Hepatocyte (in vitro differentiated cells): ENCODE results near the gene ADGB. TPM values are rescaled to one million over a fixed set of nuclear protein-coding genes. Genes with fewer than 3 reads are reported as not detected.
A peak's percentile ranks its signal among the peaks of the same experiment; 100 is the strongest.
"Not testable (repeated sequence)": the region's sequence is repeated elsewhere in the genome, so short reads cannot be mapped to it uniquely, and the experiment has no call there.

ENCODE experiments used
- DNase-seq: peaks from one replicate; pipeline ENCODE4 v3.0.0-alpha.2; 2016; ENCODE audit warnings: low spot score
- H2AFZ ChIP-seq: fragments of 200-600 bp; sonication (generic); 2 replicates; pipeline ENCODE4 v1.6.0; 2016; ENCODE audit warnings: antibody characterized with exemption, mild to moderate bottlenecking
- H3K27ac ChIP-seq: fragments of 200-600 bp; sonication (generic); 2 replicates; pipeline ENCODE4 v1.5.1; 2016; ENCODE audit warnings: mild to moderate bottlenecking
- H3K27me3 ChIP-seq: fragments of 200-600 bp; sonication (generic); 2 replicates; pipeline ENCODE4 v1.6.1; 2016
- H3K36me3 ChIP-seq: fragments of 200-600 bp; sonication (generic); replicated peaks from 2 replicates; pipeline ENCODE4 v1.5.1; 2016; ENCODE audit warnings: low read depth; ENCODE audit not compliant: insufficient read depth
- H3K4me1 ChIP-seq: fragments of 200-600 bp; sonication (generic); 2 replicates; pipeline ENCODE4 v1.5.1; 2016; ENCODE audit warnings: mild to moderate bottlenecking, moderate library complexity; ENCODE audit not compliant: insufficient read depth
- H3K4me2 ChIP-seq: fragments of 200-600 bp; sonication (generic); 2 replicates; pipeline ENCODE4 v1.6.0; 2016
- H3K4me3 ChIP-seq: fragments of 200-600 bp; sonication (generic); 2 replicates; pipeline ENCODE4 v1.5.1; 2016; ENCODE audit warnings: mild to moderate bottlenecking
- H3K79me2 ChIP-seq: fragments of 200-600 bp; sonication (generic); 2 replicates; pipeline ENCODE4 v1.6.0; 2017; ENCODE audit warnings: mild to moderate bottlenecking
- H3K9me2 ChIP-seq: fragments of 200-600 bp; sonication (generic); replicated peaks from 2 replicates; pipeline ENCODE4 v1.6.0; 2017; ENCODE audit warnings: mild to moderate bottlenecking; ENCODE audit not compliant: insufficient read depth
- H3K9me3 ChIP-seq: fragments of 200-600 bp; sonication (generic); 2 replicates; pipeline ENCODE4 v1.5.1; 2016; ENCODE audit warnings: low read depth, mild to moderate bottlenecking
- H4K20me1 ChIP-seq: fragments of 200-600 bp; sonication (generic); 2 replicates; pipeline ENCODE4 v1.6.0; 2016; ENCODE audit warnings: mild to moderate bottlenecking; ENCODE audit not compliant: insufficient read depth, poor library complexity, severe bottlenecking
- CTCF ChIP-seq: fragments of 200-600 bp; sonication (generic); IDR thresholded peaks from 2 replicates; pipeline ENCODE4 v1.5.1; 2016; ENCODE audit warnings: antibody characterized with exemption, mild to moderate bottlenecking; ENCODE audit not compliant: poor library complexity
- EZH2 ChIP-seq: fragments of 200-600 bp; sonication (generic); IDR thresholded peaks from 2 replicates; pipeline ENCODE4 v1.6.1; 2016; ENCODE audit warnings: antibody characterized with exemption, mild to moderate bottlenecking, borderline replicate concordance
- EZH2phosphoT487 ChIP-seq: fragments of 200-600 bp; sonication (generic); IDR thresholded peaks from one replicate; pipeline ENCODE4 v1.6.1; 2018; ENCODE audit warnings: antibody characterized with exemption, mild to moderate bottlenecking, low read depth, moderate library complexity; ENCODE audit not compliant: unreplicated experiment, severe bottlenecking
- WGBS: methylation state at CpG from one replicate; pipeline ENCODE4 v1.1.6; 2016; ENCODE audit warnings: low lambda C conversion rate; ENCODE audit errors: missing lambda C conversion rate; 5-methylcytosine and 5-hydroxymethylcytosine counted together
- polyA plus RNA-seq: library from polyadenylated mRNA; unstranded; fragments of >200 nt; fragmentation: Nextera tagmentation; extraction: Ambion mirVana; gene quantifications from 2 replicates; pipeline ENCODE4 v1.2.1, GENCODE V29; 2016
- total RNA-seq: library from RNA; depleted of rRNA; stranded (reverse); fragments of >200 nt; gene quantifications from 2 replicates; pipeline ENCODE4 v1.2.3, GENCODE V29; 2014

Gene ADGB
- total and polyA plus RNA-seq, 2 experiments from 2014 or later: 0.33 TPM; not detected in 1

GRCh38 chr6:146813554-146813953 lies 214.8 kb downstream of the ADGB start:
- TF ChIP-seq EZH2phosphoT487 (no peak), CTCF (no peak), EZH2 (no peak)
- 63% methylated on average over 3 of the region's 3 CpGs for WGBS
- Histone ChIP-seq H2AFZ (no peak overlapping the region), H3K4me2 (peak overlapping the region; percentile 39), H3K36me3 (no peaks in the 10 kb centered on the region), H3K79me2 (no peaks in the 10 kb centered on the region), H3K4me1 (no peaks in the 10 kb centered on the region), H3K9me2 (no peaks in the 10 kb centered on the region), H3K27ac (no peak overlapping the region), H3K27me3 (no peaks in the 10 kb centered on the region), H3K4me3 (no peak overlapping the region), H4K20me1 (no peaks in the 10 kb centered on the region), H3K9me3 (no peaks in the 10 kb centered on the region)
- no peak for DNase-seq

GRCh38 chr6:146814148-146814750 lies 215.5 kb downstream of the ADGB start:
- Histone ChIP-seq H3K9me2 (no peaks in the 10 kb centered on the region), H3K27ac (no peak overlapping the region), H3K9me3 (no peaks in the 10 kb centered on the region), H3K4me3 (no peak overlapping the region), H2AFZ (no peak overlapping the region), H3K4me2 (no peak overlapping the region), H4K20me1 (no peaks in the 10 kb centered on the region), H3K79me2 (no peaks in the 10 kb centered on the region), H3K4me1 (no peaks in the 10 kb centered on the region), H3K27me3 (no peaks in the 10 kb centered on the region), H3K36me3 (no peaks in the 10 kb centered on the region)
- DNase-seq: no peak
- 75% methylated on average over 1 of the region's 1 CpG for WGBS
- no peak for TF ChIP-seq CTCF
- TF ChIP-seq EZH2phosphoT487: no peak
- no peak for TF ChIP-seq EZH2

GRCh38 chr6:146815511-146816462 lies 217.0 kb downstream of the ADGB start:
- H3K79me2 ChIP-seq, H3K4me2 ChIP-seq, DNase-seq, H2AFZ ChIP-seq, H3K4me1 ChIP-seq, H3K4me3 ChIP-seq, H3K9me2 ChIP-seq, H4K20me1 ChIP-seq, H3K36me3 ChIP-seq, H3K27me3 ChIP-seq, H3K9me3 ChIP-seq, H3K27ac ChIP-seq: not testable (repeated sequence)
- 93% methylated on average over 18 of the region's 18 CpGs for WGBS

GRCh38 chr6:146819596-146820320 lies 221.0 kb downstream of the ADGB start:
- no peaks in the 10 kb centered on the region for H3K9me3 ChIP-seq
- TF ChIP-seq EZH2: no peak
- no peak for TF ChIP-seq CTCF
- no peak for TF ChIP-seq EZH2phosphoT487
- no peak overlapping the region for H3K4me3 ChIP-seq
- DNase-seq: no peak
- no peaks in the 10 kb centered on the region for H3K79me2 ChIP-seq
- H3K27ac ChIP-seq: no peak overlapping the region
- 76% methylated on average over 8 of the region's 8 CpGs for WGBS
- no peaks in the 10 kb centered on the region for H3K9me2 ChIP-seq
- no peak overlapping the region for H3K4me2 ChIP-seq
- no peaks in the 10 kb centered on the region for H3K27me3 ChIP-seq
- H3K4me1 ChIP-seq: no peaks in the 10 kb centered on the region
- H4K20me1 ChIP-seq: no peaks in the 10 kb centered on the region
- H2AFZ ChIP-seq: no peak overlapping the region
- no peaks in the 10 kb centered on the region for H3K36me3 ChIP-seq
